ENCODE measurements around the gene DISP2.

DISP2 gene, protein sequence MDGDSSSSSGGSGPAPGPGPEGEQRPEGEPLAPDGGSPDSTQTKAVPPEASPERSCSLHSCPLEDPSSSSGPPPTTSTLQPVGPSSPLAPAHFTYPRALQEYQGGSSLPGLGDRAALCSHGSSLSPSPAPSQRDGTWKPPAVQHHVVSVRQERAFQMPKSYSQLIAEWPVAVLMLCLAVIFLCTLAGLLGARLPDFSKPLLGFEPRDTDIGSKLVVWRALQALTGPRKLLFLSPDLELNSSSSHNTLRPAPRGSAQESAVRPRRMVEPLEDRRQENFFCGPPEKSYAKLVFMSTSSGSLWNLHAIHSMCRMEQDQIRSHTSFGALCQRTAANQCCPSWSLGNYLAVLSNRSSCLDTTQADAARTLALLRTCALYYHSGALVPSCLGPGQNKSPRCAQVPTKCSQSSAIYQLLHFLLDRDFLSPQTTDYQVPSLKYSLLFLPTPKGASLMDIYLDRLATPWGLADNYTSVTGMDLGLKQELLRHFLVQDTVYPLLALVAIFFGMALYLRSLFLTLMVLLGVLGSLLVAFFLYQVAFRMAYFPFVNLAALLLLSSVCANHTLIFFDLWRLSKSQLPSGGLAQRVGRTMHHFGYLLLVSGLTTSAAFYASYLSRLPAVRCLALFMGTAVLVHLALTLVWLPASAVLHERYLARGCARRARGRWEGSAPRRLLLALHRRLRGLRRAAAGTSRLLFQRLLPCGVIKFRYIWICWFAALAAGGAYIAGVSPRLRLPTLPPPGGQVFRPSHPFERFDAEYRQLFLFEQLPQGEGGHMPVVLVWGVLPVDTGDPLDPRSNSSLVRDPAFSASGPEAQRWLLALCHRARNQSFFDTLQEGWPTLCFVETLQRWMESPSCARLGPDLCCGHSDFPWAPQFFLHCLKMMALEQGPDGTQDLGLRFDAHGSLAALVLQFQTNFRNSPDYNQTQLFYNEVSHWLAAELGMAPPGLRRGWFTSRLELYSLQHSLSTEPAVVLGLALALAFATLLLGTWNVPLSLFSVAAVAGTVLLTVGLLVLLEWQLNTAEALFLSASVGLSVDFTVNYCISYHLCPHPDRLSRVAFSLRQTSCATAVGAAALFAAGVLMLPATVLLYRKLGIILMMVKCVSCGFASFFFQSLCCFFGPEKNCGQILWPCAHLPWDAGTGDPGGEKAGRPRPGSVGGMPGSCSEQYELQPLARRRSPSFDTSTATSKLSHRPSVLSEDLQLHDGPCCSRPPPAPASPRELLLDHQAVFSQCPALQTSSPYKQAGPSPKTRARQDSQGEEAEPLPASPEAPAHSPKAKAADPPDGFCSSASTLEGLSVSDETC (N-terminal part only)

DNA sequence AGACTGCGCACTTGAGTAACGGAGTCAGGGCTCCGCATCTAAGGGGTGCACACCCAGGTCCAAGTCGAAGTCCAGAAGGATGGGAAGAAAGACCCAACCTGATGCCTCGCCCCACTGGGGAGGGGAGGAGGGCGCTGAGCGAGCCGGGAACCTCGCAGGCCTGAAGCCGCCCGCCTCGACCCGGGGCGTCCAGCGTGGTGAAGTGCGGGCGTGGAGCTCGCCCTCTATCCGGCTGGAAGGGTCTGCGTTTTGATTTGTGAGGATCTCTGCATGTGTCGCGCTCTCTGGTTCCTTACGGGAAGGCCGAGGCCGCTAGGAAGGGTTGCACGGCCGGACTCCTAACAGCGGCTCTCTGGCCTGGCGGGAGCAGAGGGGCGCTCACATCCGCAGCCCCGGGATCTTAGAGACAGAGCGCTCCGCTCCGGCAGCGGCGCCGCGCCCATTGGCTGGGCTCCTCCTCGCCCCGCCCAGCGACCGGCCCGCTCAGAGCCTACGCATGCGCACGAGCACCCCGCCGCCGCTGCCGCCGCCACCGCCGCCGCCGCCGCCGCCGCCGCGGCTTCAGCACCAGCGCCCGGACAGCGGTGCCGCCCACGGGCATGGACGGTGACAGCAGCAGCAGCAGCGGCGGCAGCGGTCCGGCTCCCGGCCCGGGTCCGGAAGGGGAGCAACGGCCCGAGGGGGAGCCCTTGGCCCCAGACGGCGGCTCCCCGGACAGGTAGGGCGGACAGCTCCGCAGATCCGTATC is at the start of gene DISP2:
Gene DISP2 (plus strand): TSS at position 497 of the 748 bp plus-strand sequence. CDS start 103 bp downstream, at position 600.
- DNase-seq (ENCODE audit: low read depth in 2 of 2), result peak; percentile 88 to 89

DNA sequence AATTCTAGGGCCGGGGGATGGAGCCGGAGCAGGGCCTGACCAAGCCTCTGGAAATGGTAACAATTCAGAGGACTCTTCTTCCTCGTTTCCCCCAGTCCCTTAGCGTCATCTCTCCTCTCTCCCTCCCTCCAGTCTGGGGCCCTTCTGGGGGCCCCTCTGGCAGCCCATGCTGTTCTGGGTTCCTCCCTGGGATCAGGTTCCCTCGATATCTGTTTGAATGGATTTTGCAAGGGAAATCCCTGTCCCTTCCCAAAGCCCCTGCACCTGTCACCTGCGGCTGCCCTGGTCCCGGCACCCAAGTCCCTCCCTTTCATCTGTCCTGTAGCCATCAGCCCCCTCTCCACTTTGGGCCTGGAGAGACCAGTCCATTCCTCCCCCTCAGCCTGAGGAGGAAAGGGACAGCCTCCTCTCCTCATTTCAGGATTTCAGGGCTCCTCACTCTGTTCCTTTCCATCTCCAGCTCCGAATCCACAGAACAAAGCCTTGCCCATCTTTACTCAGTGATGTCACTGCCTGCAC is 48.6 kb upstream of the DISP2 start:
- DNase-seq (ENCODE audit: low read depth in 2 of 2), result no peak

DNA sequence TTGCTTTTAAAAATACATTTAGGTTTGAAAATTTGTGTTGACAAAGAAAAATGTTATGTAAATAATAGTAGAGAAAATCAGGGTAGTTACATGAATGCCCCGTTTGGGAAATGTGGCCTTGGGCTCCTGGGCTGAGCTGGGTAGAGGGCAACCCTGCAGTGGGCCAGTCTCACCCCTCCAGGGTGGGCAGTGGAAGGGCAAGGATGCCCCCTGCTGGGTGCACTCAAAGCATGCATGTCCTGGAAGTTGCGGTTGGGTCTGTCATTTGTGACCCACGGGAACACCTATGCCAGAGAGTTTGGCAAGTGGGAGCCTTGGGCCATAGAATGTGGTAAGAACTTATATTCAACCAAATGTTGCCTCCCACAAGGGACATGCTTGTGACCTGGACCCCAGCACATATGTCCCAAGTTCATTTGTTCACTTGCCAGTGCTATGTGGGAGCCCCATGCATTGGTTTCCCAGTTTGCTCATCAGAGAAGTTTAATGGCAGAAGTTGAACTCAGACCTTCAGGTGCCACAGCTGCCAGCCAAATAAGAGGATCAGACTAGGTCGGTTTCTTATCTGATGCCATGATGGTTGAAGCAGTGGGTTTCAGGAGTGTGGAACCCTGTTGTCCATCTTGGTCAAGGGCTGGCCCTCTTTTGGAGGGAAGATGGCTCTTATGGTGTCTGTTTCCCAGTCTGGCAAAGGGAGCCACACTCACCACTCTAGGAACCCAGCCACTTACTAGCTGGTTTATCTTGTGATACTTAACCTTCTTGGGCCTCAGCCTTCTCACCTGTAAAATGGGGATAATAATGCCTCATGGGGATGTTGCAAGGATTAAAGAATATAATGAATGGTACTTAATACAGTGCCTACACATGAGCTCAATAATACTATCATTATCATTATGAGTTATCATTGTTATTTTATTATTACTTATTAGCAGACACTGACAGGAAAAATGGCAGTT is 47.7 kb upstream of the DISP2 start:
- peak in 1 of 2 donors; percentile 54 for DNase-seq (ENCODE audit: low read depth in 2 of 2)

DNA sequence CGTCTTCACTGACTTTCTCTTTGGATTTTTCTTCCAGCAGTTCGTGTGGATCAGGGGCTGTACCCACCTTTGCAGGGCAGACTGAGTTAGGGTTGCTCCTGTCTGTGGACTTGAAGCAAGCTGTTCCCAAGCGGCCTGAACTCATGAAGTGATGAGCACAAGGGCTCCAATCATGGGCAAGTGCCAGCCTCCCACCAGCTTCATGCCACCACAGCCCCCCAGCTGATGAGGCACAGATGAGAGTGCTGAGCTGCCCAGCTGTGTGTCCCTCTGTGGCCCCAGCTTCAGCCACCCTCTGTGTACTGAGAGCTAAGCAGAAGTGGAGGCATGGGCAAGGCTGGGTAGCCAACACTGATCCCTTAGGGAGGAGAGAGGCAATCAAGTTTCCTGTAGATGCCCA is 47.0 kb upstream of the DISP2 start:
- DNase-seq (ENCODE audit: low read depth in 2 of 2), result no peak

DNA sequence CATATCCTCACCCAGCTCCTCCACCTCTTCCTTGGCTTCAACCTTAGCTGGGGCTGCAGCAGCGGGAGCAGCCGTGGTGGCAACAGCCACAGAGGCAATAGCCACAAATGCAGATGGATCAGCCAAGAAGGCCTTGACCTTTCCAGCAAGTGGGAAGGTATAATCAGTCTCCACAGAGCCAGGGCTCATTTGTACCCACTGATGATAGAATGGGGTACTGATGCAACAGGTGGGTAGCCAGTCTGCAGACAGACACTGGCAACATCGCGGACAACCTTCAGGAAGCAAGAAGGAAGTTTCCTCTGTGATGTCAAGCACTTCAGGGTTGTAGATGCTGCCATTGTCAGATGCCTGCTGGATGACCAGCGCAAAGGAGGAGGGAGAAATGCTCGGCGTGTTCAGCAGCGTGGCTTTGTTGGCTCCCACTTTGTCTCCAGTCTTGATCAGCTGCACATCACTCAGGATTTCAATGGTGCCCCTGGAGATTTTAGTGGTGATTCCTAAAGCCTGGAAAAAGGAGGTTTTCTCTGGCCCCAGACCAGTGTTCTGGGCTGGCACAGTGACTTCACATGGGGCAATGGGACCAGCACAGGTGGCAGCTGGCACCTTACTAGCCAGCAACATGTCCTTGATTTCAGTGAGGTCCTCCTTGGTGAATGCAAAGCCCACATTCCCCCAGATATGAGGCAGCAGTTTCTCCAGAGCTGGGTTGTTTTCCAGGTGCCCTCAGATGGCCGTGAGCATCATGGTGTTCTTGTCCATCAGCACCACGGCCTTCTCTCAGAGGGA is 45.5 kb upstream of the DISP2 start:
- DNase-seq (ENCODE audit: low read depth in 2 of 2), result no peak

DNA sequence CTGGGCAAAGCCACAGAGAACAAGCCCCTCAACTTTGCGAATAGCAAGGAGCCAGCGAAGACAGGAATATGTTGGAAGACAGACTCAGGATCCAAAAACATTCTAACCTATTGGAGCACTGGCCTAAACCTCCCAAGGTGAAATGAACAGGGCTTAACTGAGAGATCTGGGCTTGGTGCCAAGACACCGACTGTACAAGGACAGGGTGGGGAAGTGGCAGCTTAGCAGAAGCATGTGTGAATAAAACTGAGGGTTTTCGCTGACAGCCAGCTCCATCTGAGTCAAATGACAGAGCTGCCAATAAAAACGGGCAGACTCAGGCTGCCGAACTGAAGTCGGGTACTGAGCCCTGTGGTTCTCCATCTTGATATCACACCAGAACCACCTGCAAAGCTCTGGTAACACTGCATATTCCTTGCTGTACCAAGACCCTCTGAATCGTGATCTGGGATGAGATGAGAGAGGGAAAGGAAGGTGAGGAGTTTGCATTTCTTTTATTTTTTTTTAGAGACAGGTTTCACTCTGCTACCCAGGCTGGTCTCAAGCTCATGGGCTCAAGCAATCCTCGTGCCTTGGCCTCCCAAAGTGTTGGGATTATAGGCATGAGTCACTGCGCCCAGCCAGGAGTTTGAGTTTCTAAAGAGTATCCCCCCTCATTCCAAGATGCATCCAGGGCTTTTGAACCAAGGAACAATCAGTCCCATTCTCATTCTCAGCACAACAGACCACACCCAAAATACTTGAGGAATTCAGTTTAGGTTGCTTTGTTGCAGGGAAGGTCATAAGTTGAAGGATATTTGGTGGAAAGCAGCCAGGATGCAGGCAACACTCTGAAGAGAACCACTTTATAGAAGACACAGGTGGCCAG is 44.3 kb upstream of the DISP2 start:
- DNase-seq (ENCODE audit: low read depth in 2 of 2), result no peak

DNA sequence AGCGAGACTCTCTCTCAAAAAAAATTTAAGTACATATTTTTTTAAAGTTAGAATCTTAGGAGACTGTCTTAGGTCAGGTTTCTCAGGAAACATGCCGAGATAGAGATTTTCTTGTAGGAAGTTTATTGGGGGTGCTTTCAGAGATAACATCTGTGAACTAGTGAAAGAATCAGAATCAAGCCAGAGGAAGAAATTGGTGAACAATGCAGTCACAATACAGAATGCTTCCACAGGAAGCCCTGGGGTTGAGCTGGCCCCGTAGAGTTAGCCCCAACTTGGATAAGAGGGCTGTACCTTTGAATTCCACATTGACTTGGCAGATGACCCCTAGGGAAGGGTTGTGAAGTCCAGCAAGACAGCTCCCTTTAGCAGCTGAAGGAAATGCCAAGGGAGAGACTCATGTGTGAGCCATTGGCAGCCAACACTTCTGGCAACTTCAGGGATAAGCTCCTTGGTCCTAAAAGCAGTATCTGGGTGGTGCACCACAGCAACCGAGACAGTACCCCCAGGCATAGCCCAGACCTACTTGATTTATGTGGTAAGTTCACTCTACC is 43.2 kb upstream of the DISP2 start:
- DNase-seq (ENCODE audit: low read depth in 2 of 2), result no peak

DNA sequence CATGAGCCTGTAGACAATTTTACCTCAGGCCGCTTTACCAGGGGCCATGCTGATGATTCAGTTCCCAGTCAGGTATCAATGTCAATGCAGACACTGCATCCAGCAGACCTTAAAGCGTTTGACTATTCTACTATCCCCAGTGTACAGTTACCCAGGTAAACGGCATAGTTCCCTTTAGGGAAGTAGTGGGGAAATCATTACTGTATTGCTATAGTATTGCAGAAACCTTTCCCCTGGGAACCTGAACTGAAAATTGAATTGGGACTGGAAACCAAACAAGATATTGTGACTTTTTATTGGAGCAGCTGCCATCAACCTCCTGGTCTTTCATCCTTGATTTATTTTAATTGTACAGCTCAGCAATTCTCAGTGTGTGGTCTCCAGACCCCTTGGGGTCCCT is 41.1 kb upstream of the DISP2 start:
- DNase-seq (ENCODE audit: low read depth in 2 of 2), result no peak

DNA sequence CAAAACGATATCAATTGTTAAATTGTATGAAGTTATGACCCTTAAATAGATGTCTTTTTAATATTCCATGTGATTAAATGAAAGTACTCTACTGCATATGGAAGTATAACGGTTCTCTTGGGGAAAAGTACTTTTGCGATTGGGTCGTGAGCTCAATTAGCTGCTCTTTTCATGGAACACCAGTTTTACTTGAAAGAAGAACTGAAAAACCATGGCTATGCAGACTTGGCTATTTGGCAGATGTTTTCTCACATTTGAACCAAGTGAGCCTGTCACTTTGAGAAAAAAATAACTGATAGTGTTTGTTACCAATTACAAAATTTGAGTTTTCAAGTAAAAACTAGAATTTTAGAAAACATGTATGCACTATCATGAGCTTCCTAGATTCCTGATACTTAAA is 40.4 kb upstream of the DISP2 start:
- no peak for DNase-seq (ENCODE audit: low read depth in 2 of 2)

DNA sequence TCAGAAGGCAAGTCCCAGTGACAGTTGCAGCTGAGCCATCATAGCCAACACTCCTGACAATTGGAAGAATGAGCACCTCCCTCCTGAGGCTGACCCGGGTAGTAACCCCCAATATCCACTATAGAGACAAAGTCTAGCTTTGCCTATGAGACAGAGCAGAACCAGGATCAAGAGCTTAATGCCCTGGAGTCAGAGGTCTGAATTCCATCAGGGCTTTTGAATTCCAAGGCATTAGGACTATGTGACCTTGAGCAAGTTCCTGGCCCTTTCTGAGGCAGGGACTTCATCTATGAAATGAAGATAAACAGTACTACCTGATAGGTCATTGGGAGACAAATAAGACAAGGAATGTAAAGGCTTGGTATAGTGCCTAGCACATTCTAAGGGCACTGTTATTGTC is 37.6 kb upstream of the DISP2 start:
- no peak for DNase-seq (ENCODE audit: low read depth in 2 of 2)

DNA sequence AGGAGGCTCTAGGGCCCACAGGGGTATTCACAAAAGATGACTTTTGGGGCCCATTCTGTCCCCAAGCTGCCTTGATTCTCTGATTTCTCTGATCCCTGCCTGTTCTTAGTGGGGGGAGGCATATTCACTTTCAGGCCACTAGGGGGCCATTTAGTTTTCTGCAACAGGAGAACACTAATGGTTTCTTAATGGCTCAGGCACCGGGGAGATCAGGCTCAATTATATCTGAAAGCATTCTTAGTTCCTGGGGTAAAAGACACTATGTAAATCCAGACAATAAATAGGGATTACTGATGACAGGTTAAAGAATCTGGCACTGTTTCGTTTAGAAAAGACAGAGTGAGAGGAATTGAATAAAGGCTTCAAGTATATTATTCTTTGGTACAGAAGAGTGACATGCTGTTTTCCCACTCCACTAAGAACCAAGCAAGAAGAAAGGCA is 37.1 kb upstream of the DISP2 start:
- DNase-seq (ENCODE audit: low read depth in 2 of 2), result no peak

DNA sequence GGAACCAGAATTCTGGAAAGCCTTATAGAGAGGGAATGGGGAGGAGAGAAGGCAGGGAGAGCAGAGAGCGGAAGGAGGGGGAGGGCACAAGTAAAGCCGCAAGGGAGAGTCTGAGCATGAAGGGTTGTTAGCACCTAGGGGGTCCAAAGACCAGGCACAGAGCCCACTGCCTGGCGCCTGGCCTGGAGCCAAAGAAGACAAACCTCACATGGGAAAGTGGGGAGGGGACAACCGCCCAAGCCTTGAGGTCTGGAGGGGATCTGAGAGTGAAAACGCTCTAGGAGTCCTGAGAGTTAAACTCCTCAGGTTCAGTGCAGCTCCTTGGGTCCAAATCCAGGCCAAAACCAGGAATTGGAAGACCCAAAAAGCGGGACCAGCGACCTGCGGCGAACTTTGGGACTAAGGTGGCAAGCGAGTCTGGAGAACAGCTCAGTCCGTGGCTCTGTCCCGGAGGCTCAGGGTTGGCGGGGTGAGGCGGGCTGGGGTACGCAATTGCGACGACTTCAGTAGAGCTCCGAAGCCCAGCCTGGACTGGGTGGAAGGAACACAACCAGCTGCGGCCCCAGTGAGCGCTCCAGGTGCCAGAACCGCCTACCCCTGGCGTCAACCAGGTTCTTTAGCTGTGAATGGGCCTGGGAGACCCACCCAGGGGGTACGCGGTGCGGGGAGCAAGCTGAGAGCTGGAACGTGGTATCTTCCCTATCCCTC is 35.3 kb upstream of the DISP2 start:
- no peak for DNase-seq (ENCODE audit: low read depth in 2 of 2)

DNA sequence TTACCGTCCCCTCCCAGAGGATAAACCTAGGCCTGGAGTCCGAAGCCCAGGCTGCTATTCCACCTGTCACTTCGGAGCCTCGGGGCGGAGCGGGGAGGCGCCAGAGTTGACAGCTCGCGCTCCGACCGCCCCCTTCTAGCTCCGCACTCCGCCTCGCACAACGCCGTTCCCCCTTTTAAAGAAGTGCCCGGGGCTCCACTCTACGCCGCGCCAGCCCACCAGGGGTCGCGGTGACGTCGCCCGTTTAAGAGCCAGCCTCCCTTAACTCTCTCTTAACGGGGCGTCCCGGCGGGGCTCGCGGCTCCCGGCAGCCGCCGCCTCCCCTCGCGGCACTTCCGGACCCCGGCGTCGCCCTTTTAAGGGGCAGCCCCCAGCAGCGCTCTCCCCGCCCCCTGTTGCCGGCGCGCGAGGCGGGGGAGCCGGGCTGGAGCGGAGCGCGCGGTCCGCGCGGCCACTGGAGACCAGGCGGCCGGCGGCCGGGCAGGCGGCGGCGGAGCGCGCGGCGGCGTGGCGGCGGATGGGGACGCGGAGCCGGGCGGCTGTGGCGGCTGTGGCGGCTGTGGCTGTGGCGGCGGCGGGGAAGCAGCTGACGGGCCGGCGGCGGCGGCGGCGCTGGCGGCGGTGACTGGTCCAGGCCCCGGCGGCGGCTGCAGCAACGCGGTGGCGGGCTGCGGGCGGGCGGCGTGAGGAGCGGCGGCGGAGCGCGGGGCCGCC is 34.6 kb upstream of the DISP2 start, which contains the start of gene INAFM2:
Gene INAFM2 (plus strand): TSS at position 454 of the 714 bp plus-strand sequence. CDS start 364 bp downstream, outside the sequence.
- peak; percentile 75 to 81 for DNase-seq (ENCODE audit: low read depth in 2 of 2)

DNA sequence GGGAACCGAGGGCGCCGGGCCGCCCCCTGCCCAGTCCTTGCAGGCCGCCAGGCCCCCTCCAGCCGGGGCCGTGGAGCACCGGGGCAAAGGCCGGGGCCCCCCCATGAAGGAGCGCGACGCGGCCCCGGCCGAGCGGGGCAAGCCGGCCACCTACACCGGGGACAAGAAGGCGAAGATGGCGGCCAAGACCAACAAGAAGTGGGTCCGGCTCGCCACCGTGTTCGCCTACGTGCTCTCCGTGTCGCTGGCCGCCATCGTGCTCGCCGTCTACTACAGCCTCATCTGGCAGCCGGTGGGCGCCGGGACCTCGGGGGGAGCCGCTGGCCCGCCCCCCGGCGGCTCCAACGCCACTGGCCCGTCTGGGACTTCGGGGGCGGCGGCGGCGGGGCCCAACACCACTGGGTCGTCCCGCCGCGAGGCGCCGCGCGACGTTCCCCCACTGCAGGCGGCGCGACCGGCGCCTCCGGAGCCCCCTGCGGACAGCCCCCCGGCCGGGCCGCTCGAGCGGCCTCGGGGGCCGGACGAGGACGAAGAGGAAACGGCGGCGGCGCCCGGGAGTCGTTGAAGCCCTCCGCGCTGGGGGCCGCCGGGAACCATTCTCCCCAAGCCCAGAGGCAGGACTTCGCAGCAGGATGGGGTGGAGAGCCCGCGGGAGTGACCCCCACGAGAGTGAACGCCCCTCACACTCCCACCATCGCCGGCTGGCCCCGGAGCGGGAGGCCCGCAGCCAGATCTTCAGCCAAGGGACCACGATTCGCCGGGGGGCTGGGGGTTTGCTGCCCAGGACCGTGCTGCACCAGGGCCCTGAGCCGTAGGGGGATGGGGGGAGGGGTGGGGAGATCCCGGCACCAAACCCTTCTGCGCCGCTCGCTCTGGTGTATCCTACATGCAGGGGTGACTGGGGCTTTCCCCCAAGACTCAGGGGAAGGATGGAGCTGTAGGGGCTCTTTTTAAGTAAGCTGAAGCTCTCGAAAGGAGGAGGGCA is 33.8 kb upstream of the DISP2 start:
- DNase-seq (ENCODE audit: low read depth in 2 of 2), result no peak

DNA sequence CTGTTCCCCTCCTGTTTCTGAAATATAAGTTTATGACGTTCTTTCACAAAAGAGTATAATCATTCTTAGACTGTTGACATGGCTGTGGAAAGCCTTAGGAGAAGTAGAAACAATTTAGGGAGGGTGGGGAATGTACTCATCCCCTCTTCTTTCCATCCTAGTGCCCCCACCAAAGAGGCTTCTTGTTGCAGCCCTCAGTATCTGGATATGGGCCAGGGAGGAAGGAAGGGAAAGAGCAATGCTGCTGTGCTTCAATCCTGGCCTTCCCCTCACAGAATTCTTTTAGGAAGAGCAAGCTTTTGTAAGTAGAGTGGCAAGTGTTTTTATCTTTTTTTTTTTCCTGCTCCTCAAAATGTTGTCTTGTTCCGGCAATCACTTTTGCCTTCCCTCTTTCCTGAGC is 32.8 kb upstream of the DISP2 start:
- no peak for DNase-seq (ENCODE audit: low read depth in 2 of 2)
